NT2/D1 (cell line): Measurements from ENCODE around the gene OGFOD3.

Experiments
- SUZ12 ChIP-seq: IDR thresholded peaks from 2 replicates; pipeline ENCODE4 v1.6.1; 2011; ENCODE audit not compliant: insufficient read length, insufficient read depth; ENCODE audit errors: extremely low read depth
- YY1 ChIP-seq: IDR thresholded peaks from 2 replicates; pipeline ENCODE4 v1.6.1; 2011; ENCODE audit not compliant: insufficient read length, insufficient read depth
- ZNF274 ChIP-seq: IDR thresholded peaks from 2 replicates; pipeline ENCODE4 v1.6.1; 2011; ENCODE audit warnings: mild to moderate bottlenecking, low read depth, low read length

DNA sequence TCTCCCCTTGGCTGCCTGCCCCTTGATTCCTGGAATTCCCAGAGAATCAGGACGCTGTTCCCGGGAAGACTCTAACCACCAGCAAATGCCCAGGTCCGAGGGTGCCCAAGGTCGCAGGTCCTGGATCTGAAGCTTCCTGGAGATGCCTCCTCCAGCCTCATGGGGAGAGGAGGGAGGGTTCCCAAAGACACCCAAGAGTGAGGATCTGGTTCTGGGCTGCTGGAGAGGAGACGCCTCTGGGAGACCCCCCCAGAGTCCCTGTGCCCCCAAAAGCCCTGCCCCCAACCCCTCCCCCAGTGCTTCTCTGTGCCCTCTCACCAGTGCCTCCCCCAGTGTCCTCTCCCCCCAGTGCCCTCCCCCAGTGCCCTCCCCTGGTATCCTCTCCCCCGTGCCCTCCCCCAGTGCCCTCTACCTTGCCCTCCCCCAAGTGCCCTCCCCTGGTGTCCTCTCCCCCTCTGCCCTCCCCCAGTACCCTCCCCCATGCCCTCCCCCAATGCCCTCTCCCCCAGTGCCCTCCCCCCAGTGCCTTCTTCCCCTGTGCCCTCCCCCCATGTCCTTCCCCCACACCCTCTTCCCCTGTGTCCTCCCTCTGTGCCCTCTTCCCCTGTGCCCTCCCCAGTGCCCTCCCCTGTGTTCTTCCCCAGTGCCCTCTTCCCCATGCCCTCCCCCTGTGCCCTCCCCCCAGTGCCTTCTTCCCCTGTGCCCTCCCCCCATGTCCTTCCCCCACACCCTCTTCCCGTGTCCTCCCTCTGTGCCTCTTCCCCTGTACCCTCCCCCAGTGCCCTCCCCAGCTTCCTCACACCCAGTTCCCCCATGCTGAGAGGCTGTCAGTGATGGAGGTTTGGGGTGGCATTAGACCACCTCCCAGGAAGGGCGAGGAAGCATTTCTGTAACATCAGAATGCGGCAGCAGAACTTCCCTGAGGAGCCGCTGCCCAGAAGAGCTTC lies 78.5 kb downstream of the OGFOD3 start:
- TF ChIP-seq ZNF274 = no peak
- TF ChIP-seq YY1 = no peak
- no peak for TF ChIP-seq SUZ12
